ENCODE results near the gene WDFY4. TPM values are rescaled to one million over a fixed set of nuclear protein-coding genes. Genes with fewer than 3 reads are reported as not detected.
A peak's percentile ranks its signal among the peaks of the same experiment; 100 is the strongest.

Gene WDFY4
- total RNA-seq, 1 experiment from 2014 or later = not detected

DNA sequence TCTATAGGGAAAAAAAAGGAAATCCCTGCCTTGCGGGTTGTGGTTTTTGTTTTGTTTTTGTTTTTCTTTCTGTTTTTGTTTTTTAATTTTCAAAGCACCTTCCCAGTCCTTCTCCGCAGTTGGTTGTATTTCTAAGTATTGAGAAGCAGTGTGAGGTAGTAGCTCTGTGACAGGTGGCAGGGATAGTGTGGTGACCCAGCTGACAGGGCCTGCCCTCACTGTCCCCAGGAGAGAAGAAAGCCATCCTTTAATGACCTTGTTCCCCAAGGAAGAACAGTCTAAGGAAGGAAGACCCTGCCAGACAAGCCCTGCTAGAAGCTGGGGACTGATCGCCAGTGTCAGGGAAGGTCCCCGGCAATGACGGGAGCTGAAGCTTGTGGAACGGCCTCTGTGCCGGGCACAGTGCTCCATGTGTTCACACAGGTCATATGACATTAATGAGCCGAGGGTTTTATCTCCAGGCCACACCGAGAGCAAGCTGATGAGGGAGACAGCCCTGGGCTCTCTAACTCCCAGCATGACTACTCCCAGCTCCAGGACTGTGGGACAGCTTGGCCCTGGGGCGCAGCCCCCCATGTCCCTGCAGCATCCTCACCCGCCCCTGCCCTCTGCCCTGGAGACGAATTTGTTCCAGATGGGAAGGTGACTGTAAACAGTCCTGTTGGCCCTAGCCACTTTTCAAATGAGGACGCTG lies 324.0 kb downstream of the WDFY4 start:
- no peak overlapping the region for H4K8ac ChIP-seq (replicated peaks; ENCODE audit: insufficient read length, low read depth, low read length)
- no peak overlapping the region for H3K23ac ChIP-seq (ENCODE audit: insufficient read length, low read depth, low read length)
- no peak overlapping the region for H3K18ac ChIP-seq (ENCODE audit: insufficient read length, low read depth, low read length)
- no peak overlapping the region for H3T11ph ChIP-seq (ENCODE audit: low read length)
- no peak overlapping the region for H4K91ac ChIP-seq (ENCODE audit: insufficient read length, low read depth, low read length)
- H3K79me2 ChIP-seq (ENCODE audit: insufficient read depth, low read length) = no peaks in the 10 kb centered on the region
- no peaks in the 10 kb centered on the region for H3K4me1 ChIP-seq (ENCODE audit: insufficient read depth, low read length)
- no peak for DNase-seq
- Mint-ChIP-seq H3K36me3 (ENCODE audit: insufficient read depth in 1 of 3, low read depth in 3 of 3) (no peaks in the 10 kb centered on the region), H3K4me3 (no peak overlapping the region), H3K27ac (0 out of 7 replicates have a peak overlapping the region, but pooled peaks of 1 of the 3 experiments have one; percentile 44), H3K9me3 (no peaks in the 10 kb centered on the region), H3K4me1 (peaks cover 5% of the 10 kb centered on the region in 2 experiments), H3K27me3 (ENCODE audit: low read depth) (peaks cover 9% of the 10 kb centered on the region)
- no peak overlapping the region for H3K9ac ChIP-seq (ENCODE audit: extremely low read depth, insufficient read length, low read length)
- H2BK120ac ChIP-seq (ENCODE audit: low read depth, low read length, poor library complexity, severe bottlenecking) = no peak overlapping the region
- no peak overlapping the region for H4K5ac ChIP-seq (ENCODE audit: insufficient read length, low read depth, low read length)
- H2BK5ac ChIP-seq (ENCODE audit: insufficient read length, low read length) = no peak overlapping the region
- no peak overlapping the region for H3K56ac ChIP-seq (ENCODE audit: insufficient read length, low read depth, low read length)
- no peaks in the 10 kb centered on the region for H4K20me1 ChIP-seq (ENCODE audit: control insufficient read depth, insufficient read depth, insufficient read length)
- H2BK15ac ChIP-seq (ENCODE audit: low read depth, low read length) = no peak overlapping the region
- H2AFZ ChIP-seq (ENCODE audit: low read length) = no peak overlapping the region
- H3K27me3 ChIP-seq (ENCODE audit: insufficient read depth, low read length) = no peaks in the 10 kb centered on the region
- no peaks in the 10 kb centered on the region for H3K9me3 ChIP-seq (ENCODE audit: control insufficient read depth, low read depth, low read length)
- H2BK12ac ChIP-seq (ENCODE audit: insufficient read length, low read depth, low read length) = no peak overlapping the region
- no peak overlapping the region for H3K4ac ChIP-seq (ENCODE audit: low read depth, low read length)
- no peak overlapping the region for H2AK5ac ChIP-seq (ENCODE audit: insufficient read length, low read length)
- H2BK20ac ChIP-seq (ENCODE audit: low read depth, low read length, poor library complexity, severe bottlenecking) = no peak overlapping the region
- H3K23me2 ChIP-seq (ENCODE audit: insufficient read length, low read depth, low read length, poor library complexity, severe bottlenecking) = no peaks in the 10 kb centered on the region
- H3K4me2 ChIP-seq (ENCODE audit: insufficient read depth, insufficient read length, low read length) = no peak overlapping the region
- no CpG with 5 or more reads among the region's 13 CpGs for WGBS (ENCODE audit: extremely low coverage, insufficient read length, low lambda C conversion rate)
- H3K27ac ChIP-seq (ENCODE audit: insufficient read length, low read depth, low read length) = no peak overlapping the region
- no peak overlapping the region for H3K14ac ChIP-seq (ENCODE audit: insufficient read depth, low read length)
- no peaks in the 10 kb centered on the region for H3K79me1 ChIP-seq (ENCODE audit: insufficient read depth, low read depth, low read length, poor library complexity, severe bottlenecking)
- TF ChIP-seq, protein P1, sequence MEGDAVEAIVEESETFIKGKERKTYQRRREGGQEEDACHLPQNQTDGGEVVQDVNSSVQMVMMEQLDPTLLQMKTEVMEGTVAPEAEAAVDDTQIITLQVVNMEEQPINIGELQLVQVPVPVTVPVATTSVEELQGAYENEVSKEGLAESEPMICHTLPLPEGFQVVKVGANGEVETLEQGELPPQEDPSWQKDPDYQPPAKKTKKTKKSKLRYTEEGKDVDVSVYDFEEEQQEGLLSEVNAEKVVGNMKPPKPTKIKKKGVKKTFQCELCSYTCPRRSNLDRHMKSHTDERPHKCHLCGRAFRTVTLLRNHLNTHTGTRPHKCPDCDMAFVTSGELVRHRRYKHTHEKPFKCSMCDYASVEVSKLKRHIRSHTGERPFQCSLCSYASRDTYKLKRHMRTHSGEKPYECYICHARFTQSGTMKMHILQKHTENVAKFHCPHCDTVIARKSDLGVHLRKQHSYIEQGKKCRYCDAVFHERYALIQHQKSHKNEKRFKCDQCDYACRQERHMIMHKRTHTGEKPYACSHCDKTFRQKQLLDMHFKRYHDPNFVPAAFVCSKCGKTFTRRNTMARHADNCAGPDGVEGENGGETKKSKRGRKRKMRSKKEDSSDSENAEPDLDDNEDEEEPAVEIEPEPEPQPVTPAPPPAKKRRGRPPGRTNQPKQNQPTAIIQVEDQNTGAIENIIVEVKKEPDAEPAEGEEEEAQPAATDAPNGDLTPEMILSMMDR (conservative IDR thresholded peaks at IDR 0.05) = no peak

All from H9 (cell line).